PC-9 (cell line): Measurements from ENCODE around the gene MCF2L. TPM values are rescaled to one million over a fixed set of nuclear protein-coding genes. Genes with fewer than 3 reads are reported as not detected.

ENCODE experiments used
- BruUV-seq: library from RNA; stranded (reverse); fragments of 400-500 nt; replicated peaks from 2 replicates; lab custom pipeline; 2021; lab: Mats Ljungman, UMichigan
- CTCF ChIA-PET: fragments of 300-600 bp; sonication (Branson Sonifier 250); formaldehyde crosslinking; loops from one replicate; lab custom pipeline; 2022; ENCODE audit warnings: antibody characterized with exemption; lab: Charles Lee
- POLR2A ChIA-PET: fragments of 300-600 bp; sonication (Branson Sonifier 250); formaldehyde crosslinking; loops from one replicate; lab custom pipeline; 2022; ENCODE audit warnings: antibody characterized with exemption; ENCODE audit not compliant: unreplicated experiment; lab: Charles Lee
- DNase-seq, 2 experiments: peaks; one replicate each; pipeline versions ENCODE4 v3.0.0 to v3.0.0-alpha.2; 2015 to 2022; ENCODE audit warnings: mixed read lengths in 1 of 2
- H2AFZ ChIP-seq: fragments of 200-600 bp; sonication (generic); 2 replicates; pipeline ENCODE4 v1.8.1; 2017; ENCODE audit warnings: antibody characterized with exemption
- H3F3A ChIP-seq: fragments of 200-600 bp; sonication (generic); 2 replicates; pipeline ENCODE4 v1.8.1; 2017; ENCODE audit warnings: antibody characterized with exemption, mild to moderate bottlenecking, low read depth; ENCODE audit not compliant: insufficient read depth
- H3K27ac ChIP-seq: fragments of 200-600 bp; sonication (generic); 2 replicates; pipeline ENCODE4 v1.6.1; 2016; ENCODE audit warnings: mixed run types
- H3K27me3 ChIP-seq: fragments of 200-600 bp; sonication (generic); 2 replicates; pipeline ENCODE4 v1.6.1; 2016; ENCODE audit warnings: low read depth, mixed run types; ENCODE audit not compliant: insufficient read depth
- H3K36me3 ChIP-seq: fragments of 200-600 bp; sonication (generic); 2 replicates; pipeline ENCODE4 v1.6.1; 2016; ENCODE audit warnings: low read depth, mixed run types
- H3K4me1 ChIP-seq: fragments of 200-600 bp; sonication (generic); replicated peaks from 2 replicates; pipeline ENCODE4 v1.6.1; 2016; ENCODE audit warnings: mixed run types; ENCODE audit not compliant: insufficient read depth
- H3K4me2 ChIP-seq: fragments of 200-600 bp; sonication (generic); 2 replicates; pipeline ENCODE4 v1.6.1; 2017; ENCODE audit warnings: mixed run types
- H3K4me3 ChIP-seq: fragments of 200-600 bp; sonication (generic); 2 replicates; pipeline ENCODE4 v1.6.1; 2016; ENCODE audit warnings: mixed run types
- H3K79me2 ChIP-seq: fragments of 200-600 bp; sonication (generic); 2 replicates; pipeline ENCODE4 v1.6.1; 2017; ENCODE audit warnings: low read depth, mixed run types
- H3K9me2 ChIP-seq: fragments of 200-600 bp; sonication (generic); 2 replicates; pipeline ENCODE4 v1.8.1; 2017; ENCODE audit warnings: mild to moderate bottlenecking; ENCODE audit not compliant: insufficient read depth
- H3K9me3 ChIP-seq: fragments of 200-600 bp; sonication (generic); 2 replicates; pipeline ENCODE4 v1.8.1; 2016; ENCODE audit warnings: low read depth; ENCODE audit not compliant: insufficient read depth
- H4K20me1 ChIP-seq: fragments of 200-600 bp; sonication (generic); 2 replicates; pipeline ENCODE4 v1.8.1; 2017; ENCODE audit not compliant: insufficient read depth
- EZH2 ChIP-seq: fragments of 200-600 bp; sonication (generic); IDR thresholded peaks from 2 replicates; pipeline ENCODE4 v1.8.0; 2017; ENCODE audit warnings: antibody characterized with exemption, low read depth
- intact Hi-C: fragments of 100-400 bp; cut with micrococcal nuclease; formaldehyde crosslinking; loops from one replicate; pipeline ENCODE4 v1.10.0; 2022; ENCODE audit not compliant: unreplicated experiment
- total RNA-seq: library from RNA; stranded (reverse); gene quantifications from 2 replicates; pipeline ENCODE4 v1.2.3, GENCODE V29; 2021
- TF ChIP-seq, protein P1 (sequence below): fragments of 200-600 bp; sonication (generic); conservative IDR thresholded peaks from 2 replicates; pipeline ENCODE4 v1.6.1; 2017; ENCODE audit warnings: mixed run types, antibody characterized with exemption, mild to moderate bottlenecking, moderate library complexity

MCF2L gene
- total RNA-seq, 1 experiment from 2014 or later = 28.2 TPM

DNA sequence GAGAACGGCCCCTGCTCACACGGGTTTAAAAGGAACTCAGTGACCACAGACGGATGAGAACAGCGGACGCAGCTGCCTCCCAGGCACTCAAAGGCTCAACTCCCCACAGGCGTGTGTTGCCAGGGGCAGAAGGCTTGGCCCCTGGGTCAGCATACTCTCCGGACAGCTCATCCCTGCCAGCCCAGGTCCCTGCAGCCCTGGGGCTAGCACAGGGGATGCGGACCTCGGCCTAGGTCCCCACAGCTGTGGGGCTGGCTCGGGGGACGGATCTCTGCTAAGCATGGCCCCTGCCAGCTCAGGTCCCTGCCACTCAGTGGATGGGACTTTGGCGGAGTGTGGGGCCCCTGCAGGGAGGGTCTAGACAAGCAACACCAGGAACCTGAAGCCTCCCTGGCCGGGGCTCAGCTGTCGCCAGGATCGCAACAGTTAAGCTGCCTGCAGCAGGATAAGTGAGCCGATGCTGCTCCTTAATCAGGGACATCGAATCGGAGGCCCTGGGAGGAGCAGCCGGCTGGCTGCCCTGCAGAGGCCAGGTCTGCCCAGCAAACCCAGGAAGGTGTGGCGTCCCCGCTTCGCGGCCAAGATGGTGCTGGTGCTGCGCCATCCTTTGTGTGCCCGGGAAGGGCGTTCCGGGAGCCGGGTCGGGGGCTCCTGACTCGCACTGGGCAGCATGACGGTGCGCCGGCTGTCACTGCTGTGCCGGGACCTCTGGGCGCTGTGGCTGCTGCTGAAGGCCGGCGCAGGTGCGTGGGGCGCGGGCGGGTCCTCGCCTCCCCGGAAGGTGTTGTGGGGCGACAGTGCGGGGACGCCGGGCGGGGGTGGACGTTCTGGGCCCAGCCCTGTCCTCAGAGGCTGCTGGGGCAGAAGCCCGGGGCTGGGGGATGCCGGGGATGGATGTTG is 32.5 kb downstream of the MCF2L start:
- peaks cover 32% of the 10 kb centered on the region for H3K4me1 ChIP-seq
- no peaks in the 10 kb centered on the region for H3K9me3 ChIP-seq
- H3K4me3 ChIP-seq = peak overlapping the region; percentile 72
- H4K20me1 ChIP-seq = no peaks in the 10 kb centered on the region
- ChIA-PET CTCF (interaction anchor here (0.7 to 0.9 kb wide), 3 partner anchors 11 to 58 kb away, joined by 3 to 4 read pairs (median 3); no protein-coding TSS in a partner anchor), POLR2A (interaction anchor here (0.7 kb wide), 2 partner anchors 8 to 11 kb away, joined by 3 read pairs; no protein-coding TSS in a partner anchor)
- no TSS peak for BruUV-seq
- peaks cover 16% of the 10 kb centered on the region; the same call in 1 of the 2 replicates for H3K79me2 ChIP-seq
- H3K36me3 ChIP-seq = no peaks in the 10 kb centered on the region
- H3K9me2 ChIP-seq = no peaks in the 10 kb centered on the region
- peak overlapping the region; percentile 58 for H3K27ac ChIP-seq
- peak; percentile 90 to 91 for DNase-seq
- no peaks in the 10 kb centered on the region for H3K27me3 ChIP-seq
- peak overlapping the region; percentile 90 for H3K4me2 ChIP-seq
- H2AFZ ChIP-seq = peak overlapping the region; percentile 78
- TF ChIP-seq EZH2 = no peak
- TF ChIP-seq, protein P1, sequence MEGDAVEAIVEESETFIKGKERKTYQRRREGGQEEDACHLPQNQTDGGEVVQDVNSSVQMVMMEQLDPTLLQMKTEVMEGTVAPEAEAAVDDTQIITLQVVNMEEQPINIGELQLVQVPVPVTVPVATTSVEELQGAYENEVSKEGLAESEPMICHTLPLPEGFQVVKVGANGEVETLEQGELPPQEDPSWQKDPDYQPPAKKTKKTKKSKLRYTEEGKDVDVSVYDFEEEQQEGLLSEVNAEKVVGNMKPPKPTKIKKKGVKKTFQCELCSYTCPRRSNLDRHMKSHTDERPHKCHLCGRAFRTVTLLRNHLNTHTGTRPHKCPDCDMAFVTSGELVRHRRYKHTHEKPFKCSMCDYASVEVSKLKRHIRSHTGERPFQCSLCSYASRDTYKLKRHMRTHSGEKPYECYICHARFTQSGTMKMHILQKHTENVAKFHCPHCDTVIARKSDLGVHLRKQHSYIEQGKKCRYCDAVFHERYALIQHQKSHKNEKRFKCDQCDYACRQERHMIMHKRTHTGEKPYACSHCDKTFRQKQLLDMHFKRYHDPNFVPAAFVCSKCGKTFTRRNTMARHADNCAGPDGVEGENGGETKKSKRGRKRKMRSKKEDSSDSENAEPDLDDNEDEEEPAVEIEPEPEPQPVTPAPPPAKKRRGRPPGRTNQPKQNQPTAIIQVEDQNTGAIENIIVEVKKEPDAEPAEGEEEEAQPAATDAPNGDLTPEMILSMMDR = no peak
- intact Hi-C loops = loop anchor here (1.0 to 2.0 kb wide), 4 partner anchors 12 to 63 kb away; partner anchors contain the start of gene MCF2L
- peaks cover 20% of the 10 kb centered on the region; the same call in 1 of the 2 replicates for H3F3A ChIP-seq

DNA sequence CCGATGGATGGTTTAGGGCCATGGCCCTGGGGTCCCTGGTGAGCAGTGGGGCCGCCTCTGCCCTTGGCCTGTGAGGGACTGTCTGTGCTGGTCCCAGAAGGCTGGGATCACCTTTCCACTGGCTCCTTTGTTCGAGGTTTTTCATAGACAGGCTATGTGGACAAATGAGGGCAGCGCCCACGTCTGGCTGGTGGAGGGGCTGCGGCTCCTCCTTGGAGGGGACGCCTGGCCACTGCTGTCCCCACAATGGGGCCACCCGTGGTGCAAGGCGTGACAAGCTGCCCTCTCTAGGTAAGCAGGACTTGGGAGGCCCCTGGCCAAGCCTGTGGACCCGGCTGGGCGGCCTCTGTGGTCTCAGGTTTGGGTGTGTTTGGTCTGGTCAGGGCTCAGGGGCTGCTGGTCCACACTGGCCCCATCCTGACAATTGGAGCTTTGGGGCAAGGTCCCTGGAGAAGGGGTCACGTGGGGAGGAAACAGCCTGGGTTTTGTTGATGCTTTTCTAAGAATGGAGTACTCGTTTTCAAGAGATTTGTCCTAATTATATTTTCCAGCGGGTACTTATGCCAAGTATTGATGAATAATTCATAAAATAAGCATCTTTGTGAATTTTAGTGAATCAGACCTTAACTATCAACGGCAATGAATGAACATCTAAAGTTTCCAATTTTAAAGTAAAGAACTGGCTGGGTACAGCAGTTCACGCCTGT is 33.3 kb downstream of the MCF2L start:
- TF ChIP-seq, protein P1 = peak; percentile 76
- TF ChIP-seq EZH2 = no peak
- BruUV-seq = no TSS peak
- ChIA-PET POLR2A (no interaction called here), CTCF (no interaction called here)
- Histone ChIP-seq H2AFZ (peak overlapping the region; percentile 78), H3K36me3 (no peaks in the 10 kb centered on the region), H3K27me3 (no peaks in the 10 kb centered on the region), H3K9me3 (no peaks in the 10 kb centered on the region), H4K20me1 (no peaks in the 10 kb centered on the region), H3K4me3 (peak overlapping the region; percentile 72), H3K27ac (peak overlapping the region; percentile 33), H3K4me1 (peaks cover 26% of the 10 kb centered on the region), H3K9me2 (no peaks in the 10 kb centered on the region), H3K4me2 (peak overlapping the region; percentile 90), H3F3A (peaks cover 20% of the 10 kb centered on the region; the same call in 1 of the 2 replicates), H3K79me2 (peaks cover 16% of the 10 kb centered on the region; the same call in 1 of the 2 replicates)
- peak; percentile 55 to 62 for DNase-seq
- intact Hi-C loops = loop anchor here (1.0 kb wide), 2 partner anchors 11 to 59 kb away; no protein-coding TSS in a partner anchor

DNA sequence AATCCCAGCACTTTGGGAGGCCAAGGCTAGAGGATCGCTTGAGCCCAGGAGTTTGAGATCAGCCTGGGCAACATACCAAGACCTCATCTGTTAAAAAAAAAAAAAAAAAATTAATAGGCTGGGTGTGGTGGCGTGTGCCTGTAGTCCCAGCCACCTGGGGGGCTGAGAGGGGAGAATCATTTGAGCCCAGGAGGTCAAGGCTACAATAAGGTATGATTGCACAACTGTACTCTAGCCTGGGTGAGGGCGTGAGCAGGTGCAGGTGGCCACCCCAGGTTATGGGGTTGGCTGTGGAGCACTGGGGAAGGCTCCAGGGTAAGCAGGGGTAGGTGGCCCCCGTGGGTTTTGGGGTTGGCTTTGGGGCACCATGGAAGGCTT is 33.9 kb downstream of the MCF2L start:
- Histone ChIP-seq H3K27ac (no peak overlapping the region), H3K36me3 (no peaks in the 10 kb centered on the region), H3K27me3 (no peaks in the 10 kb centered on the region), H3K79me2 (peaks cover 16% of the 10 kb centered on the region; the same call in 1 of the 2 replicates), H4K20me1 (no peaks in the 10 kb centered on the region), H3K4me3 (peak overlapping the region; percentile 72; the same call in 1 of the 2 replicates), H3K4me1 (peaks cover 22% of the 10 kb centered on the region), H3K9me3 (no peaks in the 10 kb centered on the region), H3F3A (peaks cover 21% of the 10 kb centered on the region; the same call in 1 of the 2 replicates), H3K4me2 (peak overlapping the region; percentile 90), H3K9me2 (no peaks in the 10 kb centered on the region), H2AFZ (no peak overlapping the region)
- no peak for DNase-seq
- BruUV-seq = no TSS peak
- ChIA-PET CTCF (no interaction called here), POLR2A (no interaction called here)
- intact Hi-C loops = loop anchor here (1.0 kb wide), 2 partner anchors 10 to 60 kb away; no protein-coding TSS in a partner anchor
- TF ChIP-seq, protein P1 = no peak
- TF ChIP-seq EZH2 = no peak
